Esophagus squamous epithelium (tissue), 5 donors: ENCODE data around the gene IL1R2. TPM values are rescaled to one million over a fixed set of nuclear protein-coding genes. Genes with fewer than 3 reads are reported as not detected.

Experiments used
- DNase-seq: peaks from one replicate; lab custom pipeline; 2025; lab: John Stamatoyannopoulos, UW
- H3K27ac ChIP-seq, 4 donors: fragments of 200-600 bp; sonication (generic); one replicate each; pipeline ENCODE4 v1.5.1; 2016 to 2019; ENCODE audit warnings: mild to moderate bottlenecking in 1 of 4
- H3K27me3 ChIP-seq, 4 donors: fragments of 200-600 bp; sonication (generic); 1 replicate in 3 of 4; 2 replicates in 1 of 4; pipeline versions ENCODE4 v1.5.1 to v1.6.0; 2017 to 2021; ENCODE audit warnings: antibody characterized with exemption in 1 of 4
- H3K36me3 ChIP-seq, 3 donors: fragments of 200-600 bp; sonication (generic); one replicate each; pipeline ENCODE4 v1.5.1; 2016 to 2019
- H3K4me1 ChIP-seq, 3 donors: fragments of 200-600 bp; sonication (generic); one replicate each; pipeline ENCODE4 v1.5.1; 2017 to 2019
- H3K4me3 ChIP-seq, 4 donors: fragments of 200-600 bp; sonication (generic); 1 replicate in 3 of 4; 2 replicates in 1 of 4; pipeline ENCODE4 v1.5.1; 2016 to 2019; ENCODE audit warnings: mild to moderate bottlenecking in 2 of 4, moderate library complexity in 1 of 4
- H3K9me3 ChIP-seq, 3 donors: fragments of 200-600 bp; sonication (generic); one replicate each; pipeline ENCODE4 v1.5.1; 2016 to 2019
- CTCF ChIP-seq, 6 experiments: fragments of 450-650 bp in 4 of 6; fragments of 200-600 bp in 2 of 6; sonication (generic) in 2 of 6; IDR thresholded peaks; one replicate each; pipeline ENCODE4 v1.5.1; 2016 to 2019; ENCODE audit warnings: antibody characterized with exemption in 6 of 6, mild to moderate bottlenecking in 4 of 6, moderate library complexity in 4 of 6
- POLR2A ChIP-seq, 4 donors: fragments of 450-650 bp; IDR thresholded peaks; one replicate each; pipeline ENCODE4 v1.6.1; 2017; ENCODE audit warnings: antibody characterized with exemption in 4 of 4, mild to moderate bottlenecking in 4 of 4, moderate library complexity in 3 of 4
- WGBS, 2 donors: methylation state at CpG; one replicate each; pipeline ENCODE4 v1.1.5; 2018; 5-methylcytosine and 5-hydroxymethylcytosine counted together
- intact Hi-C: fragments of 100-400 bp; cut with DNase I; formaldehyde crosslinking; loops from one replicate; pipeline ENCODE4 v1.15.0; 2022
- total RNA-seq, 4 donors: library from RNA; depleted of rRNA; stranded (reverse); fragments of >200 nt; gene quantifications; one replicate each; pipeline ENCODE4 v1.1.0, GENCODE V29; 2016
- donor health status: DM: yes; HTN: yes; CAD: no.

Gene IL1R2
- total RNA-seq, 4 donors from 2014 or later, result 24.1 to 182 (median 78.0) TPM

GRCh38 chr2:102034683-102035548 lies 43.2 kb downstream of the IL1R2 start:
- Histone ChIP-seq H3K36me3 (no peaks in the 10 kb centered on the region), H3K27ac (peak overlapping the region in 3 of 4 donors; percentile 35 to 66 (median 48)), H3K4me3 (no peak overlapping the region), H3K9me3 (no peaks in the 10 kb centered on the region), H3K4me1 (peaks cover 17 to 56% (median 25%) of the 10 kb centered on the region in 3 donors), H3K27me3 (no peaks in the 10 kb centered on the region)
- TF ChIP-seq POLR2A (IDR thresholded peaks at IDR 0.05) (no peak), CTCF (IDR thresholded peaks at IDR 0.05) (no peak)
- intact Hi-C loops, result no loop called here
- DNase-seq, result no peak
- WGBS, 2 donors, result 68 to 72% methylated on average over 14 of the region's 14 CpGs

- no peak for DNase-seq
- no peak for TF ChIP-seq CTCF (IDR thresholded peaks at IDR 0.05)
- peak in 1 of 4 donors; percentile 18 for TF ChIP-seq POLR2A (IDR thresholded peaks at IDR 0.05)
- Histone ChIP-seq H3K27me3 (no peaks in the 10 kb centered on the region), H3K27ac (peak overlapping the region; percentile 54 to 82 (median 74)), H3K4me3 (peak overlapping the region in 1 of 4 donors; percentile 5), H3K36me3 (no peaks in the 10 kb centered on the region), H3K4me1 (peaks cover 17 to 45% (median 22%) of the 10 kb centered on the region in 3 donors), H3K9me3 (no peaks in the 10 kb centered on the region)
- intact Hi-C loops, result no loop called here
- WGBS, 2 donors, result 49 to 56% methylated on average over 8 of the region's 8 CpGs
Measured at GRCh38 chr2:102037681-102038080, 45.9 kb downstream of the IL1R2 start.

- H3K27ac ChIP-seq, result peak overlapping the region in 2 of 4 donors; percentile 14 to 31
- DNase-seq, result no peak
- WGBS, 2 donors, result 74 to 90% methylated on average over 3 of the region's 3 CpGs
Measured at GRCh38 chr2:102040229-102040628, 48.5 kb downstream of the IL1R2 start.

GRCh38 chr2:102041351-102041750 lies 49.6 kb downstream of the IL1R2 start:
- WGBS, 2 donors, result 16 to 34% methylated on average over 2 of the region's 2 CpGs
- TF ChIP-seq POLR2A (IDR thresholded peaks at IDR 0.05) (no peak), CTCF (IDR thresholded peaks at IDR 0.05) (no peak)
- Histone ChIP-seq H3K9me3 (no peaks in the 10 kb centered on the region), H3K36me3 (no peaks in the 10 kb centered on the region), H3K27ac (peak overlapping the region in 2 of 4 donors; percentile 45 to 47), H3K4me3 (no peak overlapping the region), H3K27me3 (no peaks in the 10 kb centered on the region), H3K4me1 (peaks cover 0 to 35% (median 12%) of the 10 kb centered on the region in 3 donors)
- DNase-seq, result no peak
- intact Hi-C loops, result no loop called here

More at GRCh38 chr2:102040229-102040628, 48.5 kb downstream of the IL1R2 start:
- H3K27me3 ChIP-seq, result no peaks in the 10 kb centered on the region
- no peak for TF ChIP-seq POLR2A (IDR thresholded peaks at IDR 0.05)
- no peak for TF ChIP-seq CTCF (IDR thresholded peaks at IDR 0.05)
- H3K4me1 ChIP-seq, result peaks cover 0 to 24% (median 4%) of the 10 kb centered on the region in 3 donors
- H3K9me3 ChIP-seq, result no peaks in the 10 kb centered on the region
- H3K36me3 ChIP-seq, result no peaks in the 10 kb centered on the region
- H3K4me3 ChIP-seq, result no peak overlapping the region
- intact Hi-C loops, result no loop called here
